Kidney (tissue), 14 donors: Measurements from ENCODE around the gene STARD4. TPM values are rescaled to one million over a fixed set of nuclear protein-coding genes. Genes with fewer than 3 reads are reported as not detected.

ENCODE experiments used
- DNase-seq, 5 donors: peaks; one replicate each; pipeline ENCODE4 v3.0.0-alpha.2; 2013 to 2020
- FAIRE-seq: peaks from 2 replicates; lab custom pipeline; 2012; peaks lifted over from hg19 to GRCh38; lab: Jason Lieb, UNC
- H3K27ac ChIP-seq, 2 donors: one replicate each; pipeline ENCODE4 v1.7.0; 2013; ENCODE audit warnings: low read depth in 2 of 2, low read length in 2 of 2, inconsistent platforms in 1 of 2
- H3K27me3 ChIP-seq: one replicate; pipeline ENCODE4 v1.7.1; 2013; ENCODE audit warnings: low read length, inconsistent platforms; ENCODE audit not compliant: control insufficient read depth, insufficient read depth
- H3K36me3 ChIP-seq, 3 donors: one replicate each; pipeline versions ENCODE4 v1.7.0 to v1.7.1; 2013; ENCODE audit warnings: low read length in 3 of 3, control low read depth in 1 of 3, inconsistent platforms in 1 of 3; ENCODE audit not compliant: insufficient read depth in 3 of 3, control insufficient read depth in 2 of 3
- H3K4me1 ChIP-seq, 3 donors: one replicate each; pipeline versions ENCODE4 v1.7.0 to v1.7.1; 2013; ENCODE audit warnings: low read length in 3 of 3, inconsistent platforms in 1 of 3, low read depth in 1 of 3; ENCODE audit not compliant: control insufficient read depth in 2 of 3, insufficient read depth in 2 of 3
- H3K4me3 ChIP-seq, 3 donors: one replicate each; pipeline versions ENCODE4 v1.7.0 to v1.8.1; 2013; ENCODE audit warnings: low read length in 3 of 3, control low read depth in 1 of 3, inconsistent platforms in 1 of 3
- H3K9ac ChIP-seq, 3 donors: one replicate each; pipeline versions ENCODE4 v1.7.0 to v1.7.1; 2013; ENCODE audit warnings: low read length in 3 of 3, control low read depth in 1 of 3, inconsistent platforms in 1 of 3
- H3K9me3 ChIP-seq, 3 donors: one replicate each; pipeline versions ENCODE4 v1.7.0 to v1.7.1; 2013; ENCODE audit warnings: low read length in 3 of 3, control low read depth in 1 of 3, inconsistent platforms in 1 of 3; ENCODE audit not compliant: control insufficient read depth in 2 of 3, insufficient read depth in 1 of 3
- intact Hi-C: fragments of 100-400 bp; cut with DNase I; formaldehyde crosslinking; loops from one replicate; pipeline ENCODE4 v1.11.1; 2022
- polyA plus RNA-seq: library from polyadenylated mRNA; stranded (reverse); fragments of 350-450 nt; fragmentation: Illumina TruSeq; extraction: RNeasy Lipid Tissue Mini Kit (QIAGEN cat#74804); gene quantifications from one replicate; pipeline ENCODE4 v1.2.3, GENCODE V29; 2014; ENCODE audit warnings: low read depth, low replicate concordance; ENCODE audit not compliant: insufficient read depth
- total RNA-seq: library from RNA; stranded (reverse); fragmentation: NEBNext Ultra II Directional; extraction: Animal tissue kit (Norgen Biotek cat#: 25700); gene quantifications from one replicate; pipeline ENCODE4 v1.2.1, GENCODE V29; 2021
- TF ChIP-seq, protein P1 (sequence below): IDR thresholded peaks from 3 replicates; pipeline ENCODE4 v1.5.1; 2012; ENCODE audit warnings: mild to moderate bottlenecking, moderate library complexity, borderline replicate concordance; ENCODE audit not compliant: insufficient read depth; ENCODE audit errors: extremely low read depth
- donor health status: control.
- donor health status: control.
- donor health status: control.
- donor health status: control.
- donor health status: control.
- donor health status: DM: yes; HTN: yes; CAD: no.
- donor health status: Normal renal cell carcinoma (clear cell type).

The STARD4 gene
- total and polyA plus RNA-seq, 2 donors from 2014 or later, result 10.4 to 12.6 TPM

DNA sequence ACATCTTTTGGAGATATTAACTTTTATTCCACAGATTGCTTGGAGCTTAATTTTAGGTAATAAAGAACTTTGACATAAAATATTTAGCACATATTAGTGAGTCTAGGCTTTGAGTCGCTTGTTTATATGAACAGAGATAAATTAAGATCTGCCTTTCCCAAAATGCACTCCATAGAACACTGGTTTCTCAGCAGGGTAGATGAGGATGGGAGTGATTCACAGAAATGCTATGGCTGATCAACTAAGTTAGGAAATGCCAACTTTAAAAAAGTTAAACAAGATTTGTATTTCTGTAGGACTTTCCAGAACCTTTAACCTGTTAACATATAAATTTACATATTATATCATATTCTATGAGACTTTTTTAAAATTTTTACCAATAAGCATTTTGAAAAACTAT is 65.2 kb downstream of the STARD4 start:
- no peak overlapping the region for H3K9ac ChIP-seq
- no peak for DNase-seq
- no peak for FAIRE-seq
- H3K27me3 ChIP-seq, result no peaks in the 10 kb centered on the region
- H3K27ac ChIP-seq, result no peak overlapping the region
- no peak overlapping the region for H3K4me3 ChIP-seq
- intact Hi-C loops, result no loop called here
- H3K9me3 ChIP-seq, result peaks cover 0 to 2% (median 0%) of the 10 kb centered on the region in 3 donors
- TF ChIP-seq, protein P1, sequence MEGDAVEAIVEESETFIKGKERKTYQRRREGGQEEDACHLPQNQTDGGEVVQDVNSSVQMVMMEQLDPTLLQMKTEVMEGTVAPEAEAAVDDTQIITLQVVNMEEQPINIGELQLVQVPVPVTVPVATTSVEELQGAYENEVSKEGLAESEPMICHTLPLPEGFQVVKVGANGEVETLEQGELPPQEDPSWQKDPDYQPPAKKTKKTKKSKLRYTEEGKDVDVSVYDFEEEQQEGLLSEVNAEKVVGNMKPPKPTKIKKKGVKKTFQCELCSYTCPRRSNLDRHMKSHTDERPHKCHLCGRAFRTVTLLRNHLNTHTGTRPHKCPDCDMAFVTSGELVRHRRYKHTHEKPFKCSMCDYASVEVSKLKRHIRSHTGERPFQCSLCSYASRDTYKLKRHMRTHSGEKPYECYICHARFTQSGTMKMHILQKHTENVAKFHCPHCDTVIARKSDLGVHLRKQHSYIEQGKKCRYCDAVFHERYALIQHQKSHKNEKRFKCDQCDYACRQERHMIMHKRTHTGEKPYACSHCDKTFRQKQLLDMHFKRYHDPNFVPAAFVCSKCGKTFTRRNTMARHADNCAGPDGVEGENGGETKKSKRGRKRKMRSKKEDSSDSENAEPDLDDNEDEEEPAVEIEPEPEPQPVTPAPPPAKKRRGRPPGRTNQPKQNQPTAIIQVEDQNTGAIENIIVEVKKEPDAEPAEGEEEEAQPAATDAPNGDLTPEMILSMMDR, result no peak
- no peaks in the 10 kb centered on the region for H3K4me1 ChIP-seq
- no peaks in the 10 kb centered on the region for H3K36me3 ChIP-seq

Other genes starting within 250 kb of the STARD4 start
- gene NREP, start 244.7 kb upstream of the STARD4 start, total RNA-seq, result 20.9 TPM
- 37.0 TPM for gene NREP, start 244.7 kb upstream of the STARD4 start, polyA plus RNA-seq